SH-SY5Y (cell line): ENCODE data around the gene CREB3L1.

ENCODE experiments used
- GATA2 ChIP-seq: IDR thresholded peaks from 2 replicates; pipeline ENCODE4 v1.6.1; 2011; ENCODE audit warnings: mild to moderate bottlenecking, low read depth, low read length
- GATA3 ChIP-seq: IDR thresholded peaks from 2 replicates; pipeline ENCODE4 v1.6.1; 2011; ENCODE audit warnings: low read depth, mild to moderate bottlenecking, low read length, moderate library complexity

- no peak for TF ChIP-seq GATA2
- no peak for TF ChIP-seq GATA3
These were observed 67.7 kb downstream of the CREB3L1 start for GRCh38 chr11:46345131-46345597.
